ENCODE measurements around the gene UBTF.

GRCh38 chr17:44222112-44222869, 2.8 kb upstream of the UBTF start:
- no peak for TF ChIP-seq CTCF (IDR thresholded peaks at IDR 0.05)
- TF ChIP-seq EP300 (IDR thresholded peaks at IDR 0.05), result no peak
